SK-N-SH treated with all-trans-retinoic acid at 6 μM for 48 hours (cell line): ENCODE measurements around the gene KRTAP4-5.

Experiments
- POU6F1 ChIP-seq: fragments of 250-450 bp; sonication (Bioruptor Pico); IDR thresholded peaks from 2 replicates; pipeline ENCODE4 v1.8.0; 2021; ENCODE audit warnings: low read depth, mild to moderate bottlenecking, moderate library complexity, borderline replicate concordance
- ZFP3 ChIP-seq: fragments of 250-450 bp; sonication (Bioruptor Pico); IDR thresholded peaks from 2 replicates; pipeline ENCODE4 v1.5.0; 2020; ENCODE audit warnings: mild to moderate bottlenecking, moderate library complexity
- ZNF565 ChIP-seq: fragments of 450-650 bp; formaldehyde crosslinking; conservative IDR thresholded peaks from 2 replicates; pipeline ENCODE4 v1.5.0; 2020; ENCODE audit warnings: low read depth, mild to moderate bottlenecking, moderate library complexity

GRCh38 chr17:41184480-41184961 is 34.9 kb upstream of the KRTAP4-5 start, which contains the start of gene KRTAP4-1:
- TF ChIP-seq ZNF565 (CRISPR knock-in tag) = no peak
- TF ChIP-seq POU6F1 (CRISPR knock-in tag) = no peak
- no peak for TF ChIP-seq ZFP3
